Measurements from ENCODE around the gene SYNPO2.

DNA sequence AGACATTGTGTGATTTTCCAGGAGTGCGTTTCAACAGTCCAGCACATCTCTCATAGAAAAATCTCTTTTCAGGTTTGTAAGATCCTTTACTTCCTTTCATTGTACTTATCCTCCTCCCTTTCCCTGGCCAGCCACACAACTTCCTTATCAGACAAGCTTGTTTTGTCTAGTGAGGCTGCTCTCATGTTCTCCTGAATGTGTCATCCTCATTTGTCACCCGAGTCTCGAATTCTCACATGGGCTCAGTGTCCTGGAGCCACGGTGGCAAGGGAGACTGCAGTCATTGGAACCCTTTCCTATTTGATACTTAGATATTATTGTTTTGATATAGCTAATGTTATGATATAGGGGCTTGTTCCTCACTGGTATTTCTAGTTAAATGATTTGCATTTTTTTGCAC, 16.9 kb downstream of the SYNPO2 start:
- TF ChIP-seq, protein P1, sequence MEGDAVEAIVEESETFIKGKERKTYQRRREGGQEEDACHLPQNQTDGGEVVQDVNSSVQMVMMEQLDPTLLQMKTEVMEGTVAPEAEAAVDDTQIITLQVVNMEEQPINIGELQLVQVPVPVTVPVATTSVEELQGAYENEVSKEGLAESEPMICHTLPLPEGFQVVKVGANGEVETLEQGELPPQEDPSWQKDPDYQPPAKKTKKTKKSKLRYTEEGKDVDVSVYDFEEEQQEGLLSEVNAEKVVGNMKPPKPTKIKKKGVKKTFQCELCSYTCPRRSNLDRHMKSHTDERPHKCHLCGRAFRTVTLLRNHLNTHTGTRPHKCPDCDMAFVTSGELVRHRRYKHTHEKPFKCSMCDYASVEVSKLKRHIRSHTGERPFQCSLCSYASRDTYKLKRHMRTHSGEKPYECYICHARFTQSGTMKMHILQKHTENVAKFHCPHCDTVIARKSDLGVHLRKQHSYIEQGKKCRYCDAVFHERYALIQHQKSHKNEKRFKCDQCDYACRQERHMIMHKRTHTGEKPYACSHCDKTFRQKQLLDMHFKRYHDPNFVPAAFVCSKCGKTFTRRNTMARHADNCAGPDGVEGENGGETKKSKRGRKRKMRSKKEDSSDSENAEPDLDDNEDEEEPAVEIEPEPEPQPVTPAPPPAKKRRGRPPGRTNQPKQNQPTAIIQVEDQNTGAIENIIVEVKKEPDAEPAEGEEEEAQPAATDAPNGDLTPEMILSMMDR (conservative IDR thresholded peaks at IDR 0.05) = no peak
- TF ChIP-seq EZH2 (IDR thresholded peaks at IDR 0.05; ENCODE audit: low read depth) = no peak

Data from PC-9 (cell line).